ENCODE measurements around the gene TSPAN33.

The TSPAN33 gene

DNA sequence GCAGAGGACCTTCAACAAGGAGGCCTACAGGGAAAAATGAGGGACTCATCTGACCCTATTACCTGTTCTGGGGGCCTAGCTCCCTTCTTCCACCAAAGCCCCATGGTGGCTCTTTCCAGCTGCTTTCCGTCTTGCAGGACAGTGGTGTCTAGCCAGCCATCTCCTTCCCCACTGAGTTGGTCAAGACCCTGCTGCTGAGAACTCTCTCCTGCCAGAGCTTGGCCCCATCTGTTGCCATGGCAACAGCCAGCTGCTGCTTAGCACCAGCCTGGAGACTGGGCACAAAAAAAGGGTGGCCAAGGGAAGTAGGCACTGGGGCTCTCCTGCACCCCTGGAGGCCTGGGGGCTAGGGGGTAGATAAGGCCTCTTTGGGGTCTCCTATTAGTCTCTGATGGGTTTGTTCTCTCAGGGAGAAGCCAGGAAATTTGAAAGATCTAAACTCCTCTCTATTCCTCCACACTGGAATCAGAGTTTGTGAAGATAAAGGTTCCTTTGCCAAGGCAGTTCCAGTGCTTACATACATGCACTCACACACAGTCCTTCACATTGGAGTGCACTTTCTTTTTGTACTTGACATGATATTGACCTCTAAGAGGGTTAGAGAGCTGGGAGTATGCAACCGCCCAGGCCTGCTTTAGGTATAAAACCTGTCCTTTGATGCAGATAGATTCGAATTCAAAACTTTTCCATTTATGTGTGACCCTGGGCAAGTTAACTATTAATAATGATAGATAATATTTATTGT, 15.8 kb downstream of the TSPAN33 start:
- ChIA-PET POLR2A (interaction anchor here (0.6 kb wide), 1 partner anchor 456 kb away, joined by 6 read pairs; no protein-coding TSS in a partner anchor), CTCF (interaction anchor here (0.9 to 17.7 kb wide), 5 partner anchors 8 to 50 kb away, joined by 3 to 220 read pairs (median 5); partner anchors contain the start of gene TSPAN33)
- DNase-seq (ENCODE audit: extremely low spot score), result no peak
- TF ChIP-seq, protein P1, sequence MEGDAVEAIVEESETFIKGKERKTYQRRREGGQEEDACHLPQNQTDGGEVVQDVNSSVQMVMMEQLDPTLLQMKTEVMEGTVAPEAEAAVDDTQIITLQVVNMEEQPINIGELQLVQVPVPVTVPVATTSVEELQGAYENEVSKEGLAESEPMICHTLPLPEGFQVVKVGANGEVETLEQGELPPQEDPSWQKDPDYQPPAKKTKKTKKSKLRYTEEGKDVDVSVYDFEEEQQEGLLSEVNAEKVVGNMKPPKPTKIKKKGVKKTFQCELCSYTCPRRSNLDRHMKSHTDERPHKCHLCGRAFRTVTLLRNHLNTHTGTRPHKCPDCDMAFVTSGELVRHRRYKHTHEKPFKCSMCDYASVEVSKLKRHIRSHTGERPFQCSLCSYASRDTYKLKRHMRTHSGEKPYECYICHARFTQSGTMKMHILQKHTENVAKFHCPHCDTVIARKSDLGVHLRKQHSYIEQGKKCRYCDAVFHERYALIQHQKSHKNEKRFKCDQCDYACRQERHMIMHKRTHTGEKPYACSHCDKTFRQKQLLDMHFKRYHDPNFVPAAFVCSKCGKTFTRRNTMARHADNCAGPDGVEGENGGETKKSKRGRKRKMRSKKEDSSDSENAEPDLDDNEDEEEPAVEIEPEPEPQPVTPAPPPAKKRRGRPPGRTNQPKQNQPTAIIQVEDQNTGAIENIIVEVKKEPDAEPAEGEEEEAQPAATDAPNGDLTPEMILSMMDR (IDR thresholded peaks at IDR 0.05; ENCODE audit: control extremely low read depth, extremely low read depth, low read depth, missing control alignments), result no peak

DNA sequence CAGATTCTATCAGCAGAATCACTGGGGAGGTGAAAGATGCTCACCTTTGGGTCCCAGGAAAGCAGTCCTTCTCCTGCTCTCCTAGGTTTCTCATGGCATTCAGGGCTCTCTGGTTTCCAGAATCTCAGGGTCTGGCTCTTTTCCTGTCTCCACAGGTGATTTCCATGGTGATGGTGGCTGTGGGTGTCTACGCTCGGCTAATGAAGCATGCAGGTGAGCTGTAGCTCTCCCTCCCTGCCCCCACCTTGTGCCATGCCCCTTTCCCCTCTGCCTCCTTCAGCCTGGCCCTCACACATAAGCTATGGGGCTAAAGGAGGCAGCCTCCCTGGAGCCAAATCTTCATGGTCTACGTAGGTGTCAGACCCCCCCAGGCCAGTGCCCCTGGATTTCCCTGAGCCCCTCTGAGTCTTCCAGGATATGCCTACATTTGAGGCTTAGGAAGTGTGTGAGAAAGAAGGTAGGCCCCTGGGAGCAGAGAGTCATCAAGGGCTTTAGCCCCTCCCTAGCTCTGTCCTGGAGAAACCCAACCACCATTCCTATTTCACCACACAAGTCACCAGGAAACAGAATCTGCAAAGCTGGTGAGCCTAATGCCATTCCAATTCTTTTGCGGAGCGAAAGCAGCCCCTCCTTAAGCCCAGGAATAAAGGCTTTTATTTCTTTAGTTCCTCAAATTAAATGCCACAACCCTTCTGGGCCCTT, 17.2 kb downstream of the TSPAN33 start:
- no peak for DNase-seq (ENCODE audit: extremely low spot score)
- CTCF ChIA-PET, result interaction anchor here (0.9 to 17.7 kb wide), 5 partner anchors 11 to 70 kb away, joined by 3 to 220 read pairs (median 15); partner anchors contain the start of gene TSPAN33
- TF ChIP-seq, protein P1 (IDR thresholded peaks at IDR 0.05; ENCODE audit: control extremely low read depth, extremely low read depth, low read depth, missing control alignments), result no peak
- POLR2A ChIA-PET, result no interaction called here

GRCh38 chr7:129162732-129163131, 18.2 kb downstream of the TSPAN33 start:
- ChIA-PET POLR2A (interaction anchor here (0.5 to 0.9 kb wide), 3 partner anchors 26 to 63 kb away, joined by 3 to 4 read pairs (median 3); no protein-coding TSS in a partner anchor), CTCF (interaction anchor here (0.9 to 17.7 kb wide), 13 partner anchors 12 to 259 kb away, joined by 3 to 220 read pairs (median 8); partner anchors contain the start of gene TSPAN33)
- TF ChIP-seq, protein P1 (IDR thresholded peaks at IDR 0.05; ENCODE audit: control extremely low read depth, extremely low read depth, low read depth, missing control alignments), result no peak
- DNase-seq (ENCODE audit: extremely low spot score), result no peak

DNA sequence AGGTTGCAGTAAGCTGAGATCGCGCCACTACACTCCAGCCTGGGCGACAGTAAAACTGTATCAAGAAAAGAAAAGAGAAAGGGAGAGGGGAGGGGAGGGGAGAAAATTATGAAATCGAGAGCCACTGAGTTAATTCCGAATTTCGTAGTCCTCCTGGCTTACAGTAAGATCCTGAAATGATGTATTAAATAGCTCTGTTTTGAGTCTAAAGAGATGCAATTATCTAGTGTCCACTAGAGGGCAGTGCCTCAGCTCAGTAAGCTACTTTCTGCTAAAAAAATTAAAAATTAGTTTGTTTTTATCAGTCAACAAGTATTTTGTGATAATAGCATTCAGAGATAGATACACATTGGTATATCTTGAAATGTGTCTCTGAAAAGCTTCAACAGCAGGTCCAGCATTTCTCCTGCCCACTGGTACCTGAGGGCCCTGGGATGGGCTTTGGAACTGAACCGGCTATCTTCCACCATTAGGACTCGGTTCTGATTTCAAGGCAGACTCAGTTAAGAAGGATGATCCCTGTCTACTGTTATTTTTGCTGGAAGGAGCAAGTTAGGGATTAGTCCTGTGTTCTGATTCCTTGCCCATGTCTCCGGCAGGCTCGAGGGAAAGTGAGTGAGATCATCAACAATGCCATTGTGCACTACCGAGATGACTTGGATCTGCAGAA, 19.5 kb downstream of the TSPAN33 start:
- TF ChIP-seq, protein P1 (IDR thresholded peaks at IDR 0.05; ENCODE audit: control extremely low read depth, extremely low read depth, low read depth, missing control alignments), result peak; percentile 68
- CTCF ChIA-PET, result interaction anchor here (0.6 to 17.7 kb wide), 52 partner anchors 8 to 395 kb away, joined by 3 to 220 read pairs (median 4); partner anchors contain the start of genes ATP6V1F, KCP, STRIP2 and TNPO3
- POLR2A ChIA-PET, result interaction anchor here (1.0 to 1.3 kb wide), 2 partner anchors 17 to 73 kb away, joined by 3 to 4 read pairs; no protein-coding TSS in a partner anchor
- no peak for DNase-seq (ENCODE audit: extremely low spot score)

DNA sequence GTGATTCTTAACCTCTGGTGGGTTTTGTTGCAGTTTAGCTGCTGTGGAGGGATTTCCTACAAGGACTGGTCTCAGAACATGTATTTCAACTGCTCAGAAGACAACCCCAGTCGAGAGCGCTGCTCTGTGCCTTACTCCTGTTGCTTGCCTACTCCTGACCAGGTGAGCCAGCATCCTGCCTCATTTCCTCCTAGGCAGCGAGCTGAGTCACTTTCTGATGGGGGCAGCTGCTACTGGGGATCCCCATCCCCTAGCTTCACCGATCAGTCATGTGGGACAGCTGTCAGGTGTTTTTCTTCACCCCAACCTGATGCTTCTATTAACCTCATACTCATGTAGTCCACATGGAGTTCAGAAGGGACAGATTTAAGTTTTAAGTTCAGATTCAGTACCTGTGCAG, 22.2 kb downstream of the TSPAN33 start:
- TF ChIP-seq, protein P1 (IDR thresholded peaks at IDR 0.05; ENCODE audit: control extremely low read depth, extremely low read depth, low read depth, missing control alignments), result no peak
- CTCF ChIA-PET, result interaction anchor here (0.7 to 17.7 kb wide), 7 partner anchors 12 to 178 kb away, joined by 3 to 220 read pairs (median 8); partner anchors contain the start of gene TSPAN33
- POLR2A ChIA-PET, result no interaction called here
- DNase-seq (ENCODE audit: extremely low spot score), result peak; percentile 74
